Fibroblast of pulmonary artery (primary cell): ENCODE measurements around the gene ASZ1.
"Not testable (repeated sequence)": the region's sequence is repeated elsewhere in the genome, so short reads cannot be mapped to it uniquely, and the experiment has no call there.

Experiments
- DNase-seq: peaks from one replicate; pipeline ENCODE4 v3.0.0-alpha.2; 2010; ENCODE audit warnings: low read depth
- H3K4me3 ChIP-seq: replicated peaks from 2 replicates; pipeline ENCODE4 v1.5.1; 2011; ENCODE audit warnings: low read depth, mild to moderate bottlenecking, control low read depth, low read length, moderate library complexity
- TF ChIP-seq, protein P1 (sequence below): IDR thresholded peaks from 2 replicates; pipeline ENCODE4 v1.5.1; 2011; ENCODE audit warnings: mild to moderate bottlenecking, control low read depth, low read length, inconsistent platforms; ENCODE audit errors: missing control alignments

The ASZ1 gene

GRCh38 chr7:117427258-117427701 lies at the start of gene ASZ1:
ASZ1 (minus strand) TSS chr7:117427493; CDS start chr7:117427460, 33 bp downstream.
- TF ChIP-seq, protein P1, sequence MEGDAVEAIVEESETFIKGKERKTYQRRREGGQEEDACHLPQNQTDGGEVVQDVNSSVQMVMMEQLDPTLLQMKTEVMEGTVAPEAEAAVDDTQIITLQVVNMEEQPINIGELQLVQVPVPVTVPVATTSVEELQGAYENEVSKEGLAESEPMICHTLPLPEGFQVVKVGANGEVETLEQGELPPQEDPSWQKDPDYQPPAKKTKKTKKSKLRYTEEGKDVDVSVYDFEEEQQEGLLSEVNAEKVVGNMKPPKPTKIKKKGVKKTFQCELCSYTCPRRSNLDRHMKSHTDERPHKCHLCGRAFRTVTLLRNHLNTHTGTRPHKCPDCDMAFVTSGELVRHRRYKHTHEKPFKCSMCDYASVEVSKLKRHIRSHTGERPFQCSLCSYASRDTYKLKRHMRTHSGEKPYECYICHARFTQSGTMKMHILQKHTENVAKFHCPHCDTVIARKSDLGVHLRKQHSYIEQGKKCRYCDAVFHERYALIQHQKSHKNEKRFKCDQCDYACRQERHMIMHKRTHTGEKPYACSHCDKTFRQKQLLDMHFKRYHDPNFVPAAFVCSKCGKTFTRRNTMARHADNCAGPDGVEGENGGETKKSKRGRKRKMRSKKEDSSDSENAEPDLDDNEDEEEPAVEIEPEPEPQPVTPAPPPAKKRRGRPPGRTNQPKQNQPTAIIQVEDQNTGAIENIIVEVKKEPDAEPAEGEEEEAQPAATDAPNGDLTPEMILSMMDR, result no peak
- H3K4me3 ChIP-seq, result no peak within 1 kb of the TSS
- DNase-seq, result no peak

GRCh38 chr7:117476557-117477215 lies 49.4 kb upstream of the ASZ1 start:
- DNase-seq, result no peak
- H3K4me3 ChIP-seq, result no peak overlapping the region
- TF ChIP-seq, protein P1, result no peak

- no peak for DNase-seq
- no peak overlapping the region for H3K4me3 ChIP-seq
- TF ChIP-seq, protein P1, result no peak
These were observed 45.0 kb upstream of the ASZ1 start for GRCh38 chr7:117472335-117472734.

GRCh38 chr7:117470777-117471176 lies 43.5 kb upstream of the ASZ1 start:
- DNase-seq, result no peak
- H3K4me3 ChIP-seq, result no peak overlapping the region
- TF ChIP-seq, protein P1, result no peak

DNA sequence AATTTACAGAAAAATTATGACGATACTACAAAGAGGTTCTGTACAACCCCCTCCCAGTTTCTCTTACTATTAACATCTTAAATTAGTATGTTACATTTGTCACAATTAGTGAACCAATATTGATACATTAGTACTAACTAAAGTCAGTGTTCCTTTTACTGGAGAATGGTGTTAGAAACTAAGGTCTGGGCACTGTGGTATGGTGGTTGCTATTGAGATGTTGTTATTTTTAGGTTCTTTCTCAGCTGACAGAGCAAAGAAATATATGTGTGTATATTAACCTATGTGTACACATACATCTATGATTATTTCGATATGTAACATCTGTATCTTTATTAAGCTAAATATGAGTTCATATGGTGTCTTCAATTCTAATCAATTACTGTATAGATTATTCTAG lies 40.9 kb upstream of the ASZ1 start:
- DNase-seq, result no peak
- TF ChIP-seq, protein P1, result no peak
- no peak overlapping the region for H3K4me3 ChIP-seq

- not testable (repeated sequence) for H3K4me3 ChIP-seq, DNase-seq
These were observed 33.5 kb upstream of the ASZ1 start for GRCh38 chr7:117460815-117461214.

DNA sequence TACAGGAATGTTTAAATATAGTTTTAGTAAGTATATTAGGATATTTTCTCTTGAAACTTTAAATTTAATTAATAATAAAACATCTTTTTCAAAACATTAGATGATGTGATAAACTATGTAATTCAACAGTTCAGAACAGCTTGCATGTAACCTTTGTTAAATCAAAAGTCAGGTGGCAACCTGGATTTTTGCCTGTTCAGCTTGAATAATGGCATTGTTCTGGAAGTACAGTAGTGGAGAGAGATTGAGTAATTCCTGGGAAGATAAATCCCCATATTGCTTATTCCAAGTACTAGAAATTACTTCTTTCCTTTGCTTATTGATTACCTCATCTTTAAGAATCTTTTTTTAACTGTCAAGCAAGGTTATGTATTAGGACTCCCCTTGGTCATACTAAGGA lies 32.4 kb upstream of the ASZ1 start:
- TF ChIP-seq, protein P1, result no peak
- H3K4me3 ChIP-seq, result no peak overlapping the region
- DNase-seq, result no peak
